Stimulated activated CD4-positive, alpha-beta T cell treated with anti-CD3 and anti-CD28 coated beads, Interleukin-4, amount 100 ng/mL, for 1 hour (primary cell): ENCODE measurements around the gene SPDYA.

Source experiments
- DNase-seq: peaks from one replicate; pipeline ENCODE4 v3.0.0-alpha.2; 2020

SPDYA gene

GRCh38 chr2:28828382-28828781, 17.7 kb downstream of the SPDYA start:
- no peak for DNase-seq

- no peak for DNase-seq
Observed at GRCh38 chr2:28833740-28834470, 23.3 kb downstream of the SPDYA start.

- DNase-seq: no peak
Observed at GRCh38 chr2:28835781-28836180, 25.1 kb downstream of the SPDYA start.

- DNase-seq: no peak
Observed at GRCh38 chr2:28838971-28839370, 28.3 kb downstream of the SPDYA start.

- DNase-seq: no peak
Observed at GRCh38 chr2:28842042-28842441, 31.4 kb downstream of the SPDYA start.

GRCh38 chr2:28855193-28855592, 44.6 kb downstream of the SPDYA start:
- DNase-seq: no peak

- no peak for DNase-seq
Observed at GRCh38 chr2:28855977-28856376, 45.3 kb downstream of the SPDYA start.

GRCh38 chr2:28868611-28869010, 58.0 kb downstream of the SPDYA start:
- no peak for DNase-seq

- DNase-seq: peak; percentile 6
Observed at GRCh38 chr2:28869494-28870145, 59.0 kb downstream of the SPDYA start.

GRCh38 chr2:28870146-28870891, 59.7 kb downstream of the SPDYA start, which contains the start of gene TRMT61B:
Gene TRMT61B, minus strand, starts transcription at chr2:28870309. Its CDS starts 32 bp downstream, at chr2:28870277.
- peak; percentile 98 for DNase-seq

GRCh38 chr2:28871620-28872019, 61.0 kb downstream of the SPDYA start:
- no peak for DNase-seq

GRCh38 chr2:28880193-28880592, 69.6 kb downstream of the SPDYA start:
- no peak for DNase-seq

- DNase-seq: no peak
Observed at GRCh38 chr2:28893488-28893887, 82.9 kb downstream of the SPDYA start.

GRCh38 chr2:28894470-28895188, 84.0 kb downstream of the SPDYA start, which contains the start of gene WDR43:
Gene WDR43, plus strand, starts transcription at chr2:28894667. Its CDS starts 32 bp downstream, at chr2:28894699.
- peak; percentile 98 for DNase-seq

GRCh38 chr2:28895189-28895893, 84.7 kb downstream of the SPDYA start:
- peak; percentile 55 for DNase-seq

- no peak for DNase-seq
Observed at GRCh38 chr2:28896906-28897305, 86.3 kb downstream of the SPDYA start.

- DNase-seq: no peak
Observed at GRCh38 chr2:28898048-28898447, 87.4 kb downstream of the SPDYA start.
